Right lobe of liver (tissue), 6 donors: ENCODE results near the gene GPC5. TPM values are rescaled to one million over a fixed set of nuclear protein-coding genes. Genes with fewer than 3 reads are reported as not detected.
"Not testable (repeated sequence)": the region's sequence is repeated elsewhere in the genome, so short reads cannot be mapped to it uniquely, and the experiment has no call there.

Experiments used
- ATAC-seq, 4 donors: fragments of 200-7000 bp; cut with Tn5 transposase; one replicate each; pipeline ENCODE4 v1.9.1; 2020; ENCODE audit warnings: mild to moderate bottlenecking in 4 of 4, moderate library complexity in 4 of 4
- DNase-seq, 3 donors: peaks; one replicate each; pipeline ENCODE4 v3.0.0-alpha.2; 2020
- H3K27ac ChIP-seq, 3 donors: fragments of 200-600 bp; one replicate each; pipeline ENCODE4 v1.8.0; 2022
- H3K27me3 ChIP-seq, 2 donors: fragments of 200-600 bp; one replicate each; pipeline ENCODE4 v1.8.0; 2022
- H3K36me3 ChIP-seq, 4 donors: fragments of 200-600 bp; sonication (generic) in 1 of 4; one replicate each; pipeline versions ENCODE4 v1.5.1 to v1.8.0; 2017 to 2022; ENCODE audit warnings: control low read depth in 1 of 4
- H3K4me1 ChIP-seq, 4 donors: fragments of 200-600 bp; sonication (generic) in 1 of 4; one replicate each; pipeline versions ENCODE4 v1.5.1 to v1.8.0; 2017 to 2022; ENCODE audit warnings: control low read depth in 1 of 4
- H3K4me3 ChIP-seq, 3 donors: fragments of 200-600 bp; one replicate each; pipeline ENCODE4 v1.8.0; 2022
- H3K9me3 ChIP-seq, 4 donors: fragments of 200-600 bp; sonication (generic) in 1 of 4; one replicate each; pipeline versions ENCODE4 v1.5.1 to v1.8.0; 2017 to 2022; ENCODE audit warnings: control low read depth in 1 of 4
- CTCF ChIP-seq, 4 donors: fragments of 200-600 bp in 3 of 4; fragments of 450-650 bp in 1 of 4; IDR thresholded peaks; one replicate each; pipeline versions ENCODE4 v1.5.1 to v1.8.0; 2016 to 2022; ENCODE audit warnings: antibody characterized with exemption in 4 of 4, mild to moderate bottlenecking in 2 of 4
- POLR2A ChIP-seq: fragments of 450-650 bp; IDR thresholded peaks from one replicate; pipeline ENCODE4 v1.6.1; 2017; ENCODE audit warnings: antibody characterized with exemption, mild to moderate bottlenecking
- WGBS: methylation state at CpG from one replicate; pipeline ENCODE4 v1.1.6; 2018; ENCODE audit warnings: low coverage, low lambda C conversion rate; ENCODE audit not compliant: insufficient coverage; ENCODE audit errors: missing lambda C conversion rate; 5-methylcytosine and 5-hydroxymethylcytosine counted together
- intact Hi-C, 2 donors: fragments of 100-400 bp; cut with DNase I; formaldehyde crosslinking; loops; one replicate each; pipeline versions ENCODE4 v1.11.2 to v1.14.1; 2022
- total RNA-seq, 6 experiments: library from RNA; depleted of rRNA in 2 of 6; stranded (reverse); fragments of >200 nt in 2 of 6; fragmentation: NEBNext Ultra II Directional in 3 of 6; extraction: Animal tissue kit (Norgen Biotek cat#: 25700) in 3 of 6; gene quantifications; one replicate each; pipeline versions ENCODE4 v1.1.0 to v1.2.4, GENCODE V29; 2016 to 2023
- donor health status: DM: no; HTN: yes; CAD: no.
- donor health status: DM: no; HTN: no; CAD: no.
- donor health status: DM: no; HTN: no; CAD: no.
- donor health status: DM: no; HTN: yes; CAD: no.
- donor health status: DM: no; HTN: yes; CAD: no.

The GPC5 gene
- total RNA-seq, 6 experiments from 2014 or later = 0.12 to 0.99 (median 0.66) TPM

- TF ChIP-seq CTCF (IDR thresholded peaks at IDR 0.05) = no peak
- TF ChIP-seq POLR2A = no peak
- intact Hi-C loops = no loop called here
- no peaks in the 10 kb centered on the region for H3K4me1 ChIP-seq
- ATAC-seq (no peak), DNase-seq (no peak)
- H3K36me3 ChIP-seq = no peaks in the 10 kb centered on the region
- H3K9me3 ChIP-seq = no peaks in the 10 kb centered on the region
- WGBS = 72% methylated on average over 4 of the region's 4 CpGs
- H3K27me3 ChIP-seq = no peaks in the 10 kb centered on the region
- no peak overlapping the region for H3K27ac ChIP-seq
- H3K4me3 ChIP-seq = no peak overlapping the region
Measured at GRCh38 chr13:91778123-91778522, 379.7 kb downstream of the GPC5 start.

GRCh38 chr13:91781982-91782691, 383.7 kb downstream of the GPC5 start:
- H3K9me3 ChIP-seq, H3K36me3 ChIP-seq, H3K4me1 ChIP-seq, intact Hi-C loops, DNase-seq, ATAC-seq, H3K27ac ChIP-seq, H3K27me3 ChIP-seq, H3K4me3 ChIP-seq: not testable (repeated sequence)
- 71% methylated on average over 7 of the region's 7 CpGs for WGBS

- ATAC-seq = no peak
- 65% methylated on average over 5 of the region's 5 CpGs for WGBS
- DNase-seq = no peak
- Histone ChIP-seq H3K27me3 (no peaks in the 10 kb centered on the region), H3K9me3 (no peaks in the 10 kb centered on the region), H3K4me3 (no peak overlapping the region), H3K4me1 (no peaks in the 10 kb centered on the region), H3K36me3 (no peaks in the 10 kb centered on the region), H3K27ac (no peak overlapping the region)
- intact Hi-C loops = no loop called here
- TF ChIP-seq POLR2A = no peak
- TF ChIP-seq CTCF (IDR thresholded peaks at IDR 0.05) = no peak
Measured at GRCh38 chr13:91785431-91786119, 387.2 kb downstream of the GPC5 start.

- DNase-seq = no peak
- WGBS = 70% methylated on average over 1 of the region's 1 CpG
- Histone ChIP-seq H3K27ac (no peak overlapping the region), H3K36me3 (no peaks in the 10 kb centered on the region), H3K9me3 (no peaks in the 10 kb centered on the region), H3K4me3 (no peak overlapping the region), H3K4me1 (no peaks in the 10 kb centered on the region), H3K27me3 (no peaks in the 10 kb centered on the region)
- ATAC-seq = no peak
- intact Hi-C loops = no loop called here
- TF ChIP-seq CTCF (IDR thresholded peaks at IDR 0.05) (no peak), POLR2A (no peak)
Measured at GRCh38 chr13:91792054-91792453, 393.6 kb downstream of the GPC5 start.

GRCh38 chr13:91797567-91797966, 399.1 kb downstream of the GPC5 start:
- no peak for ATAC-seq
- Histone ChIP-seq H3K27ac (no peak overlapping the region), H3K27me3 (no peaks in the 10 kb centered on the region), H3K36me3 (no peaks in the 10 kb centered on the region), H3K4me1 (no peaks in the 10 kb centered on the region), H3K4me3 (no peak overlapping the region), H3K9me3 (no peaks in the 10 kb centered on the region)
- intact Hi-C loops = no loop called here
- WGBS = 31% methylated on average over 10 of the region's 11 CpGs
- no peak for TF ChIP-seq POLR2A
- no peak for TF ChIP-seq CTCF (IDR thresholded peaks at IDR 0.05)
- no peak for DNase-seq

GRCh38 chr13:91798338-91798737, 399.9 kb downstream of the GPC5 start:
- H3K36me3 ChIP-seq, H3K27me3 ChIP-seq, H3K9me3 ChIP-seq, H3K4me3 ChIP-seq, ATAC-seq, H3K27ac ChIP-seq, DNase-seq, H3K4me1 ChIP-seq, intact Hi-C loops: not testable (repeated sequence)
- 95% methylated on average over 3 of the region's 3 CpGs for WGBS

GRCh38 chr13:91801772-91802171, 403.4 kb downstream of the GPC5 start:
- H3K27me3 ChIP-seq, H3K36me3 ChIP-seq, DNase-seq, H3K4me1 ChIP-seq, H3K27ac ChIP-seq, intact Hi-C loops, H3K4me3 ChIP-seq, H3K9me3 ChIP-seq, ATAC-seq: not testable (repeated sequence)
- 73% methylated on average over 3 of the region's 3 CpGs for WGBS
